Esophagus (tissue), 2 donors: ENCODE measurements around the gene GPRC5B. TPM values are rescaled to one million over a fixed set of nuclear protein-coding genes. Genes with fewer than 3 reads are reported as not detected.

ENCODE experiments used
- H3K27ac ChIP-seq, 2 donors: one replicate each; pipeline ENCODE4 v1.5.1; 2013; ENCODE audit warnings: low read depth in 2 of 2, mild to moderate bottlenecking in 2 of 2, inconsistent platforms in 1 of 2, low read length in 1 of 2, moderate library complexity in 1 of 2
- H3K27me3 ChIP-seq, 2 donors: one replicate each; pipeline ENCODE4 v1.6.1; 2013; ENCODE audit warnings: low read length in 2 of 2, control low read depth in 1 of 2, mild to moderate bottlenecking in 1 of 2; ENCODE audit not compliant: insufficient read depth in 2 of 2, control insufficient read depth in 1 of 2
- H3K36me3 ChIP-seq, 2 donors: one replicate each; pipeline ENCODE4 v1.6.1; 2013; ENCODE audit warnings: low read length in 1 of 2; ENCODE audit not compliant: control insufficient read depth in 2 of 2, insufficient read depth in 2 of 2
- H3K4me1 ChIP-seq, 2 donors: one replicate each; pipeline ENCODE4 v1.6.1; 2013; ENCODE audit warnings: low read length in 1 of 2; ENCODE audit not compliant: control insufficient read depth in 2 of 2, insufficient read depth in 2 of 2
- H3K4me3 ChIP-seq, 2 donors: one replicate each; pipeline ENCODE4 v1.5.1; 2013; ENCODE audit warnings: low read length in 2 of 2, mild to moderate bottlenecking in 2 of 2, low read depth in 1 of 2, moderate library complexity in 1 of 2
- H3K9me3 ChIP-seq, 2 donors: one replicate each; pipeline ENCODE4 v1.6.1; 2013; ENCODE audit warnings: mild to moderate bottlenecking in 2 of 2, low read depth in 1 of 2, low read length in 1 of 2, moderate library complexity in 1 of 2; ENCODE audit not compliant: control insufficient read depth in 2 of 2, insufficient read depth in 1 of 2
- WGBS, 2 donors: extraction: QIAGEN DNeasy Blood & Tissue Kit; methylation state at CpG; one replicate each; pipeline ENCODE4 v1.1.7; 2013; 5-methylcytosine and 5-hydroxymethylcytosine counted together
- polyA plus RNA-seq, 2 donors: library from polyadenylated mRNA; stranded (reverse); fragments of 200-250 nt; gene quantifications; one replicate each; pipeline ENCODE4 v1.2.3, GENCODE V29; 2013
- donor health status: healthy with polysubstance abuse.
- donor health status: Bipolar disorder and iron deficiency.

Gene GPRC5B
- polyA plus RNA-seq, 2 donors: 3.6 to 4.2 TPM

GRCh38 chr16:19898924-19899604, 14.4 kb upstream of the GPRC5B start:
- no peaks in the 10 kb centered on the region for H3K36me3 ChIP-seq
- no peak overlapping the region for H3K4me3 ChIP-seq
- no peaks in the 10 kb centered on the region for H3K27me3 ChIP-seq
- H3K9me3 ChIP-seq: no peaks in the 10 kb centered on the region
- H3K4me1 ChIP-seq: no peaks in the 10 kb centered on the region
- H3K27ac ChIP-seq: no peak overlapping the region
- 8 to 9% methylated on average over 11 to 13 of the region's 13 CpGs for WGBS, 2 donors

GRCh38 chr16:19898166-19898565, 13.5 kb upstream of the GPRC5B start:
- Histone ChIP-seq H3K27me3 (no peaks in the 10 kb centered on the region), H3K27ac (no peak overlapping the region), H3K36me3 (no peaks in the 10 kb centered on the region), H3K4me3 (no peak overlapping the region), H3K4me1 (no peaks in the 10 kb centered on the region), H3K9me3 (no peaks in the 10 kb centered on the region)
- WGBS, 2 donors: 64 to 69% methylated on average over 5 of the region's 5 CpGs

- Histone ChIP-seq H3K36me3 (no peaks in the 10 kb centered on the region), H3K9me3 (no peaks in the 10 kb centered on the region), H3K27ac (no peak overlapping the region), H3K4me3 (no peak overlapping the region), H3K4me1 (no peaks in the 10 kb centered on the region), H3K27me3 (no peaks in the 10 kb centered on the region)
- 92 to 94% methylated on average over 5 of the region's 5 CpGs for WGBS, 2 donors
These were observed 12.3 kb upstream of the GPRC5B start for GRCh38 chr16:19896951-19897350.

- no peaks in the 10 kb centered on the region for H3K36me3 ChIP-seq
- H3K4me1 ChIP-seq: no peaks in the 10 kb centered on the region
- WGBS, 2 donors: 88 to 89% methylated on average over 7 of the region's 7 CpGs
- no peak overlapping the region for H3K4me3 ChIP-seq
- no peaks in the 10 kb centered on the region for H3K9me3 ChIP-seq
- H3K27ac ChIP-seq: no peak overlapping the region
- H3K27me3 ChIP-seq: no peaks in the 10 kb centered on the region
These were observed 9.9 kb upstream of the GPRC5B start for GRCh38 chr16:19894586-19894985.

DNA sequence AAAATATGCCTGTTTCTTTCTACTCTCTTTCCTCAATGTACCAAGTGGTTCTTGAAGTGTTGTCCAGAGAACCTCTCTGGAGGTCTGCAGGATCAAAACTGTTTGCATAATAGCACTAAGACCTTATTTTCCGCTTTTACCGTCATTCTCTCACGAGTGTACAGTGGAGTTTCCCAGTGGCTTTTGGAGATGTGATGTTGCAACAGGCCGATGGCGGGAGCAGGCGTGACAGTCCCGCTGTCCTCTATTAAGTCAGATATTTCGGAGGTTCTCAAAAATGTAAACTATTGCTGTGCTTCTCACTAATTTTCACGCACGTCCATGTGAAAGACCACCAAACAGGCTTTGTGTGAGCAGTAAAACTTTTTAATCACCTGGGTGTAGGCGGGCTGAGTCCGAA, 8.3 kb upstream of the GPRC5B start:
- Histone ChIP-seq H3K4me3 (no peak overlapping the region), H3K4me1 (no peaks in the 10 kb centered on the region), H3K27ac (no peak overlapping the region), H3K36me3 (no peaks in the 10 kb centered on the region), H3K9me3 (no peaks in the 10 kb centered on the region), H3K27me3 (no peaks in the 10 kb centered on the region)
- WGBS, 2 donors: 90 to 91% methylated on average over 12 of the region's 12 CpGs

DNA sequence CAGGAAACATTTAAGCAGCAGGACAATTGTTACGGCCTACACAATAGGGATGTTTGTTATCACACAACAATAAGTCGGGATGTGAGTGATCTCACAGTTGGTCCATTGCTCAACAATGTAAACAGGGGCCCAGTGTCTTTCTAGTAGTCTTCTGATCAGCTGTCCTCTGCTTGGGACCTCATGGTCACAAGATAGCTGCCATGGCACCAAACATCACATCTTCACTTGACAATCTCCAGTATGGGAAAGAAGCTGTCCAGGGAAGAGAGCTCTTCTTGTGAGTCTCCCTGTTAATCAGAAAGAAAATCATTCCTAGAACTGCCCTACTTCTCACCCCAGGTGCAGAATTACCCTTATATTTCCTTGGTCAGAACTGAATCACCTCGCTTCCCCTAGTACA, 6.3 kb upstream of the GPRC5B start:
- H3K4me1 ChIP-seq: peaks cover 0 to under 1% of the 10 kb centered on the region in 2 donors
- H3K27me3 ChIP-seq: no peaks in the 10 kb centered on the region
- no peak overlapping the region for H3K27ac ChIP-seq
- 92 to 96% methylated on average over 3 of the region's 3 CpGs for WGBS, 2 donors
- H3K9me3 ChIP-seq: no peaks in the 10 kb centered on the region
- H3K4me3 ChIP-seq: no peak overlapping the region
- H3K36me3 ChIP-seq: no peaks in the 10 kb centered on the region

DNA sequence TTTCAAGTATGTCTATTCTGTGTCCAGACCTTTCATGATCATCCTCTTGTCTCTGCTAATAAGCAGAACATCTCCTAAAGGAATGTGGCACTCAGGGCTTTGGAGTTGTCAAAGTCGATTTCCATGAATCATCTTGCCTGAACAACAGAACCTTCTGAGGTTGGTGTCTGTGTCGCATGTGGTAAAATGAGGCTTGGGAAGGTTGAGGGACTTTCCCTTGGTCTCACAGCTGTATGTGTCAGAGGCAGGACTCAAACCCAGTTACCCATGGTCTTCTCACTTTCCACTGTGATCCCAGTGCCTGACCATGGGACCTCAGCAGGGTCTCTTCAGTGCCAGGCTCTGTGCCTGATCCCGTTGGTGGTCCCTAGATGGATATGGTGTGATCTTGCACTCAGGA, 4.2 kb upstream of the GPRC5B start:
- Histone ChIP-seq H3K36me3 (no peaks in the 10 kb centered on the region), H3K4me3 (no peak overlapping the region), H3K4me1 (peaks cover 2 to 3% of the 10 kb centered on the region in 2 donors), H3K9me3 (no peaks in the 10 kb centered on the region), H3K27ac (no peak overlapping the region), H3K27me3 (no peaks in the 10 kb centered on the region)
- WGBS, 2 donors: 72 to 74% methylated on average over 3 of the region's 3 CpGs

DNA sequence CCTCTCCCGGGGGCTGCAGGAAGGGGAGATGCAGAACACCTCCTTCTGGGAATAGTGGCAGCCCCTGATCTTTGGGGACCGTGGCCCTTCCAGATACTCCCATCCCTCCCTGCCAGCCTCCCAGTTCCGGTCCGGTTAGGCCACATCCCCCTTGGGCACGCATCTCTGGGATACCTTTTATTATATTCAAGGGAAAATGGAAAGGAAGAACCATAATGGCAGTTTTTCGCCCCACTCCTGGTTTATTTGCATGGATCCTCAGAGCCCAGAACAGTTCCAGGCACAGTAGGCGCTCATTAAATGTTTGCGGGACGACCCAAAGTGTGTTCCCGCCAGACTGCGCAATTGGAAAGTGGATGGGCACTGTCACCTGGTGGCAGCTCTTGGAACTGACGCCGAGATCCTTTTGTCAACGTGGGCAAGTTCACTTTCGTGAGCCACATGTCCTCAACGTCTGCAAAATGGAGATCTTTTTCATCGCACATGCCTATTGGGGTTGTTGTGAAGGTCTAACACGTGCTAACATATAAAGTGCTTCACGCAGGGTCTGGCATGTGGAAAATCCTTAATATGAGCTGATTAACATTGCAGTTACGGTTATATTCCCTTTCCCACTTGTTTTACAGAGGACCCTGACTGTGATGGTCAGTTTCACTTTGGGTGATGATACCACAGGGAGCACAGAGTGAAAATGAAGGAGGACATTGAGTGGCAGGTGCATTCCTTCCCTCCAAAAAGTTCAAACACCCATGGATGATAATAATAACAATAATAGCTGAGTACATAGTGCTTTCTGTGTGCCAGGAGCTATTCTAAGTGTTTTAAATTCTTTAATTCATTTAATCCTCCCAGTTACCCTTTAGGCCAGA, 1.7 kb upstream of the GPRC5B start:
- Histone ChIP-seq H3K36me3 (no peaks in the 10 kb centered on the region), H3K27me3 (peaks cover 0 to 2% of the 10 kb centered on the region in 2 donors), H3K4me1 (peaks cover 2 to 3% of the 10 kb centered on the region in 2 donors), H3K9me3 (no peaks in the 10 kb centered on the region), H3K4me3 (no peak overlapping the region), H3K27ac (no peak overlapping the region)
- WGBS, 2 donors: 6 to 7% methylated on average over 20 of the region's 20 CpGs

DNA sequence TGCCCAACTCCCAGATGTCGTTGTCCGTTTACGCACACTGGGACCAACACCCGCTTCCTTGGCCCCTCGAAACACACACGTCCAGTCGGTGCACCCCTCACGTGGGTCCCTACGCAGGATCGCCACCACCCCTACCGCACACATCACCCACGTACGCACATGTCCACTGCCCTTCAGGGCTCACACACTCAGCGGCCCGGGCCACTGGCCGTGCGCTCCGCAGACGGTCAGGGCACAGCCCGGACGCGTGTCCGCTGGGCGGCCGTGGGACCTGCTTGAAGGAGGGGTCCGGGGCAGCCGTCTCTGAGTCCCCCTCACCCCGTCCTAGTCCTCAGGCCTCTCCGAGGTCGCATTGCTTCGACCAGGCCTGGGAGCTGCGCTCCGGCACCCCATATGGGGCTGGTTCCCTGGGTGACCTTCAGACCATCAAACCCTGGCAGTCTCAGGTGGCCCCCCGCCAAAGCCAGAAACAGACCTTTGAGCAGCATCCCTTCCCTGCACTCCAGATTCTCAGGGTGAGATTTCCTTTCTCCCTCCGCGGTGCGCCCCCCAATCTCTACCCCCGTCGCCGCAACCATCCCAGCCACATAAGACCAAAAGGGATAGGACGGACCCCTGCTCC, 914 bp upstream of the GPRC5B start:
- WGBS, 2 donors: 29 to 30% methylated on average over 40 to 41 of the region's 41 CpGs
- H3K27me3 ChIP-seq: peaks cover 0 to 2% of the 10 kb centered on the region in 2 donors
- no peaks in the 10 kb centered on the region for H3K9me3 ChIP-seq
- no peaks in the 10 kb centered on the region for H3K36me3 ChIP-seq
- peaks cover 2 to 3% of the 10 kb centered on the region in 2 donors for H3K4me1 ChIP-seq
- H3K4me3 ChIP-seq: peak overlapping the region; percentile 57 to 75
- no peak overlapping the region for H3K27ac ChIP-seq
